Esophagus muscularis mucosa (tissue), 4 donors: ENCODE data around the gene ABCA6. TPM values are rescaled to one million over a fixed set of nuclear protein-coding genes. Genes with fewer than 3 reads are reported as not detected.

Experiments used
- DNase-seq: peaks from one replicate; pipeline ENCODE4 v3.0.0-alpha.2; 2017; ENCODE audit errors: extremely low spot score
- H3K27ac ChIP-seq, 4 donors: fragments of 200-600 bp; sonication (generic); replicated peaks in 1 of 4; 1 replicate in 3 of 4; 2 replicates in 1 of 4; pipeline ENCODE4 v1.5.1; 2016 to 2019; ENCODE audit warnings: mild to moderate bottlenecking in 1 of 4
- H3K27me3 ChIP-seq, 4 donors: fragments of 200-600 bp; sonication (generic); one replicate each; pipeline versions ENCODE4 v1.5.1 to v1.6.0; 2016 to 2019
- H3K36me3 ChIP-seq, 4 donors: fragments of 200-600 bp; sonication (generic); one replicate each; pipeline ENCODE4 v1.5.1; 2016 to 2019
- H3K4me1 ChIP-seq, 4 donors: fragments of 200-600 bp; sonication (generic); one replicate each; pipeline ENCODE4 v1.5.1; 2016 to 2019
- H3K4me3 ChIP-seq, 4 donors: fragments of 200-600 bp; sonication (generic); 1 replicate in 2 of 4; 2 replicates in 2 of 4; pipeline ENCODE4 v1.5.1; 2016 to 2019; ENCODE audit warnings: mild to moderate bottlenecking in 4 of 4, moderate library complexity in 1 of 4
- H3K9me3 ChIP-seq, 4 donors: fragments of 200-600 bp; sonication (generic); 1 replicate in 3 of 4; 2 replicates in 1 of 4; pipeline ENCODE4 v1.5.1; 2016 to 2019
- EP300 ChIP-seq: sonication (generic); formaldehyde crosslinking; IDR thresholded peaks from one replicate; pipeline ENCODE4 v1.6.1; 2017; ENCODE audit warnings: antibody characterized with exemption
- POLR2A ChIP-seq: fragments of 450-650 bp; IDR thresholded peaks from one replicate; pipeline ENCODE4 v1.6.1; 2017; ENCODE audit warnings: antibody characterized with exemption, moderate library complexity, mild to moderate bottlenecking, low read depth
- POLR2AphosphoS5 ChIP-seq, 2 donors: sonication (generic); formaldehyde crosslinking; IDR thresholded peaks; one replicate each; pipeline ENCODE4 v1.6.1; 2017; ENCODE audit warnings: antibody characterized with exemption in 2 of 2
- WGBS: methylation state at CpG from one replicate; pipeline ENCODE4 v1.1.5; 2018; 5-methylcytosine and 5-hydroxymethylcytosine counted together
- intact Hi-C: fragments of 100-400 bp; cut with DNase I; formaldehyde crosslinking; loops from one replicate; pipeline ENCODE4 v1.15.1; 2023
- total RNA-seq, 4 donors: library from RNA; depleted of rRNA; stranded (reverse); fragments of >200 nt; gene quantifications; one replicate each; pipeline versions ENCODE4 v1.1.0 to v1.2.1, GENCODE V29; 2016
- TF ChIP-seq, protein P1 (sequence below), 3 experiments: fragments of 200-600 bp in 2 of 3; fragments of 450-650 bp in 1 of 3; sonication (generic) in 2 of 3; IDR thresholded peaks; one replicate each; pipeline ENCODE4 v1.5.1; 2017 to 2019; ENCODE audit warnings: antibody characterized with exemption in 3 of 3, mild to moderate bottlenecking in 2 of 3, moderate library complexity in 1 of 3

The ABCA6 gene
- total RNA-seq, 4 donors from 2014 or later, result 45.1 to 85.1 (median 47.2) TPM

DNA sequence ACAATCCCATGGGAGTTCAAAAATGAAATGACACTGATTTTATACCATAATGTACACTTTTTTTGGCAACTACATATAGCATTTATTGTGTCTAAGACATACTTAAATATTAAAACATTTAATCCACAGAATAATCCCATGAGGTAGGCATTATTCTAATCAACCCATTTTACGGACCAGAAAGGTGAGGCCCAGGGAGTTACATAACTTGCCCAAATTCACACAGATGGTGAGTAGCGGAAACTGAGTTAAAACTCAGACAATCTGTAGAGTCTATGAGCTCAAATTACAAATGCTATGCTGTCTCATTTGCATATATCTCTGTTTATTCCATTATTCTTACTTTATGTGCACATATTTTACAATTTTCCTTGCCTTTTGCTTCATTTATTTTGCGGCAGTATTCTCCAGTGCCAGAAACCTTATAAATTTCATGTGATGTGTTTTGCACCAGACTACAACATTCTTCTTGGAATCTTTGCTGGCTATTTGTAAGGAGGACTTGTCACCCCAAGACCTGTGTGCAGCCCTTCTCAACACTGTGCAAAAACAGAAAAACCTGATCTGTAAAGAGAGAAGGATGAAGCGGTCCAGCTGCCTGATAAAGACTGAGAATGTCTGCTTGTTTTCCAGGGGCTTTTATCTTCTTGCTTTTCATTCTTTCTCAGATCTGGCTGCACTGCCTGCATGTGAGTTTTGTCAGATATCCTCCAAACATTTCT lies 78.7 kb downstream of the ABCA6 start:
- WGBS, result 80% methylated on average over 4 of the region's 4 CpGs
- DNase-seq, result no peak

DNA sequence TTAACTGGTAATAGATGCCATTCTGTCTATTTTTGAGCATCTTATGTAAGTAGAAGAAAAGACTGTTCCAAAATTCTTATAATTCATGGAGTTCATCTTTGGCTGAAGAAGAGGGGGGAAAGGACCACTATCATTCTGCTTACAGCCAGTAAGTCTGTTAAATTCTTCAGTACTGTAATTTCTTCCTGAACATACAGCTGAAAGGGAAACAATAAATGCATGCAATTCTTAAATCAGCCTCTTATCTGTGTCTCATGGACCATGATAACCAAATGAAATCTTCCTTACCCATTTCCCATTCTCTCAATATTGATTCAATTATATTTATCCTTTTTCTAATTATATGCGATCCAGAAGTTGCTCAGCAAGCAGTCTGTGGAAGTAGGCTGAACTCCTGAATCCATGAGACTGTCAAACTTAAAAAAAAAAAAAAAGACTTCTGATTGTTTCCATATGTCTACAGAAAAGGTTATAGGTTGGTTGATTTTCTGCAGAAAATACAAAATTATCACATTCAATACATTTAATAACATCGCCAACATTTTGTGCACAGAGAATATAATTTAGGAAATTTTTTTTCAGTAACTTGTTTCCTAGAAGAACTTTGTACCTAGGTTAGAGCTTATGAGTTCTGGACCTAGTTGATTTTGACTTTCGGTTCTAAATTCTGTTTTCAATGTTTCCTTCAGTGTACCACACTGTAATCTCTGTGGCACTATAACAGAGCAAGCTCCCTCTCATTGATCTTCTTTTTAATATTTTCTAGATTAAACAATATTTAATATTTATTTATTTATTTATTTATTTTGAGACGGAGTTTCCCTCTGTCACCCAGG lies 79.8 kb downstream of the ABCA6 start:
- Histone ChIP-seq H3K4me1 (peaks cover 0 to 10% (median 3%) of the 10 kb centered on the region in 4 donors), H3K4me3 (no peak overlapping the region), H3K36me3 (peaks cover 0 to 7% (median 0%) of the 10 kb centered on the region in 4 donors), H3K27ac (peak overlapping the region in 1 of 4 donors; percentile 37), H3K9me3 (peaks cover 0 to under 1% (median 0%) of the 10 kb centered on the region in 4 donors), H3K27me3 (no peaks in the 10 kb centered on the region)
- WGBS, result 81% methylated on average over 4 of the region's 4 CpGs
- intact Hi-C loops, result no loop called here
- no peak for TF ChIP-seq EP300
- TF ChIP-seq, protein P1, sequence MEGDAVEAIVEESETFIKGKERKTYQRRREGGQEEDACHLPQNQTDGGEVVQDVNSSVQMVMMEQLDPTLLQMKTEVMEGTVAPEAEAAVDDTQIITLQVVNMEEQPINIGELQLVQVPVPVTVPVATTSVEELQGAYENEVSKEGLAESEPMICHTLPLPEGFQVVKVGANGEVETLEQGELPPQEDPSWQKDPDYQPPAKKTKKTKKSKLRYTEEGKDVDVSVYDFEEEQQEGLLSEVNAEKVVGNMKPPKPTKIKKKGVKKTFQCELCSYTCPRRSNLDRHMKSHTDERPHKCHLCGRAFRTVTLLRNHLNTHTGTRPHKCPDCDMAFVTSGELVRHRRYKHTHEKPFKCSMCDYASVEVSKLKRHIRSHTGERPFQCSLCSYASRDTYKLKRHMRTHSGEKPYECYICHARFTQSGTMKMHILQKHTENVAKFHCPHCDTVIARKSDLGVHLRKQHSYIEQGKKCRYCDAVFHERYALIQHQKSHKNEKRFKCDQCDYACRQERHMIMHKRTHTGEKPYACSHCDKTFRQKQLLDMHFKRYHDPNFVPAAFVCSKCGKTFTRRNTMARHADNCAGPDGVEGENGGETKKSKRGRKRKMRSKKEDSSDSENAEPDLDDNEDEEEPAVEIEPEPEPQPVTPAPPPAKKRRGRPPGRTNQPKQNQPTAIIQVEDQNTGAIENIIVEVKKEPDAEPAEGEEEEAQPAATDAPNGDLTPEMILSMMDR (IDR thresholded peaks at IDR 0.05), result no peak
- no peak for DNase-seq

More for the DNA sequence above, 78.7 kb downstream of the ABCA6 start:
- Histone ChIP-seq H3K4me3 (no peak overlapping the region), H3K4me1 (peaks cover 0 to 10% (median 3%) of the 10 kb centered on the region in 4 donors), H3K36me3 (no peaks in the 10 kb centered on the region), H3K27me3 (no peaks in the 10 kb centered on the region), H3K27ac (no peak overlapping the region), H3K9me3 (no peaks in the 10 kb centered on the region)
- no peak for TF ChIP-seq POLR2AphosphoS5 (IDR thresholded peaks at IDR 0.05)
- TF ChIP-seq POLR2A, result no peak
- TF ChIP-seq, protein P1 (IDR thresholded peaks at IDR 0.05), result no peak
- TF ChIP-seq EP300, result no peak
- intact Hi-C loops, result no loop called here

DNA sequence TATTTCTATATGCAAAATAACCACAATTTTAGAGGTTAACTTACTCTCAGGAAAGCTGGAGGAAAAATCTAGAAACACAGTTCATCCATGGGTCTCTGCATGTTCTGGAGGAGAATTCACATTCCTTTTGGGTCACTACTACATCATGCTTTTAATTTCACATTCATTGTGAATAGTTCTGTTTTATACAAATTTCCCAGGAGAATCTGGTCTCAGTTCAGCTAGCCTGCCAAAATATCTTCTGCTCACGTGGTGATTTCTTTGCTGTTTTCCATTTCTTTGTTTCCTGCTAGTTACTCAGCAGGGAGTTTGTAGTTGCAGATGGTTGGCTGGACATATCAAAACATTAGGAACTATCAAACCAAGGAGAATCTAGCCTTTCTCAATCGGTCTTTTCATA lies 80.9 kb downstream of the ABCA6 start, which contains the start of gene ABCA9:
Gene ABCA9, minus strand, starts transcription at position 106 of the 400 bp plus-strand sequence. CDS start 9,801 bp downstream, outside the sequence.
- Histone ChIP-seq H3K27ac (peak within 1 kb of the TSS; percentile 30 to 51 (median 40)), H3K9me3 (peaks cover 0 to 8% (median 0%) of the 10 kb centered on the region in 4 donors), H3K4me1 (peaks cover 0 to 10% (median 3%) of the 10 kb centered on the region in 4 donors), H3K4me3 (peak within 1 kb of the TSS; percentile 17 to 42 (median 24)), H3K36me3 (peaks cover 0 to 7% (median 0%) of the 10 kb centered on the region in 4 donors), H3K27me3 (no peaks in the 10 kb centered on the region)
- 3% methylated on average over 2 of the region's 2 CpGs for WGBS
- intact Hi-C loops, result no loop called here
- TF ChIP-seq POLR2A (no peak), EP300 (no peak), POLR2AphosphoS5 (IDR thresholded peaks at IDR 0.05) (peak in 1 of 2 donors; percentile 61)
- TF ChIP-seq, protein P1 (IDR thresholded peaks at IDR 0.05), result no peak
- DNase-seq, result no peak

DNA sequence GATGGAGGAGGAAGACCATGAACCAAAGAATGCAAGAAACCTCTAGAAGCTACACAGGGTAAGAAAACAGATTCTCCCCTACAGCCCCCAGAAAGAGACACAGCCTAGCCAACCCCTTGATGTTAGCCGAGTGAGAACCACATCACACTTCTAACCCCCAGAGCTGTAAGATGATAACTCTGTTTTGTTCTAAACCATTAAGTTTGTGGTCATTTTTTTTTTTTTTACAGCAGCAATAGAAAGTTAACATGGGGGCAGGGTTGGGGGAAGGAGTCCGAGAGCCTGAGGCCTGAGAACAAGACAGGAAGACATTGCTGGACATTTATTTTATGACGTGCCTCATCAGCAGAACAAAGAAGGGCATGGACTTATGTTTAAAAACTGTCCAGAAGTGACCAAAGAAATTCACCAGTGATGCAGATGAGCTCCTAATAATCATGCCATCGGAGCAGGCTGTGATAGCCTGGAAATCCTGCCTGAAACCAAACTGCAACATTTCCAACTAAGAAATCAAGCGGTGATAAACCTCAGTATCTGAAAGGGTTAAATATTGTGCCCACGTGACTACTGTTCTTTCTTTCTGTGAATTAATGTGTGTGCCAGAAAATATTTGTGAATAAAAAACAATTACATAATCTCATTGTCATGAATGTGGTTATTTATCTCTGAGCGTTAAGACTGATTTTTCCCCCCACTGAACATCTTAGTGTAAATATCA lies 82.1 kb downstream of the ABCA6 start:
- H3K36me3 ChIP-seq, result peaks cover 0 to 7% (median 0%) of the 10 kb centered on the region in 4 donors
- peaks cover 0 to 10% (median 3%) of the 10 kb centered on the region in 4 donors for H3K4me1 ChIP-seq
- TF ChIP-seq EP300, result no peak
- TF ChIP-seq POLR2A, result no peak
- TF ChIP-seq POLR2AphosphoS5 (IDR thresholded peaks at IDR 0.05), result no peak
- TF ChIP-seq, protein P1 (IDR thresholded peaks at IDR 0.05), result no peak
- 51% methylated on average over 7 of the region's 7 CpGs for WGBS
- H3K9me3 ChIP-seq, result peaks cover 0 to 8% (median 0%) of the 10 kb centered on the region in 4 donors
- H3K27me3 ChIP-seq, result no peaks in the 10 kb centered on the region
- intact Hi-C loops, result no loop called here
- H3K4me3 ChIP-seq, result peak overlapping the region; percentile 17 to 39 (median 24)
- DNase-seq, result no peak
- H3K27ac ChIP-seq, result peak overlapping the region; percentile 21 to 51 (median 32)
